HL-60 (cell line): ENCODE data around the gene MORC3.

Experiments used
- POLR2AphosphoS5 ChIP-seq: IDR thresholded peaks from 2 replicates; pipeline ENCODE4 v1.6.1; 2012; ENCODE audit warnings: low read depth
- TF ChIP-seq, protein P1 (sequence below): IDR thresholded peaks from one replicate; pipeline ENCODE4 v1.5.1; 2011; ENCODE audit warnings: low read length, control low read depth, inconsistent platforms; ENCODE audit not compliant: insufficient read depth

DNA sequence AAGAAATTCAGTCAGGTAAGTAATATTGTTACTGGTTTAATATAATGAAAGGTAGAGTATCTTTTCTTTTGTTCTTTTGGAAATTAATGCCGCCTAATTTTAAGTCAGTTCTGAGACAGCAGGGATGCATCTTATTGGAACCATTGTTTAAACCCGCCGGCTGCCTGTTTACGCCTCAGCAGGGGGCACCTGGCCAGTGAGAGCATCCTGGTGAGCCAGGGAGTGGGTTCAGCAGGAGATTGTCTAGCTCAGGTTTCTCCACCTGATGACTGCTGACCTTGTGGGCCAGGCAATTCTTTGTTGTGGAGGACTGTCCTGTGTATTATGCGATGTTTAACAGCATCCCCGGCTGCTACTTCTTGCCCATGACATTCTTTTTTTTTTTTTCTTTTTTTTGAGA, 95.4 kb downstream of the MORC3 start:
- TF ChIP-seq, protein P1, sequence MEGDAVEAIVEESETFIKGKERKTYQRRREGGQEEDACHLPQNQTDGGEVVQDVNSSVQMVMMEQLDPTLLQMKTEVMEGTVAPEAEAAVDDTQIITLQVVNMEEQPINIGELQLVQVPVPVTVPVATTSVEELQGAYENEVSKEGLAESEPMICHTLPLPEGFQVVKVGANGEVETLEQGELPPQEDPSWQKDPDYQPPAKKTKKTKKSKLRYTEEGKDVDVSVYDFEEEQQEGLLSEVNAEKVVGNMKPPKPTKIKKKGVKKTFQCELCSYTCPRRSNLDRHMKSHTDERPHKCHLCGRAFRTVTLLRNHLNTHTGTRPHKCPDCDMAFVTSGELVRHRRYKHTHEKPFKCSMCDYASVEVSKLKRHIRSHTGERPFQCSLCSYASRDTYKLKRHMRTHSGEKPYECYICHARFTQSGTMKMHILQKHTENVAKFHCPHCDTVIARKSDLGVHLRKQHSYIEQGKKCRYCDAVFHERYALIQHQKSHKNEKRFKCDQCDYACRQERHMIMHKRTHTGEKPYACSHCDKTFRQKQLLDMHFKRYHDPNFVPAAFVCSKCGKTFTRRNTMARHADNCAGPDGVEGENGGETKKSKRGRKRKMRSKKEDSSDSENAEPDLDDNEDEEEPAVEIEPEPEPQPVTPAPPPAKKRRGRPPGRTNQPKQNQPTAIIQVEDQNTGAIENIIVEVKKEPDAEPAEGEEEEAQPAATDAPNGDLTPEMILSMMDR: no peak
- no peak for TF ChIP-seq POLR2AphosphoS5
